ENCODE results near the gene ZNF628.
A peak's percentile ranks its signal among the peaks of the same experiment; 100 is the strongest.

Gene ZNF628

GRCh38 chr19:55497763-55498162 is 21.3 kb downstream of the ZNF628 start:
- DNase-seq (ENCODE audit: low read depth in 2 of 2): no peak

DNA sequence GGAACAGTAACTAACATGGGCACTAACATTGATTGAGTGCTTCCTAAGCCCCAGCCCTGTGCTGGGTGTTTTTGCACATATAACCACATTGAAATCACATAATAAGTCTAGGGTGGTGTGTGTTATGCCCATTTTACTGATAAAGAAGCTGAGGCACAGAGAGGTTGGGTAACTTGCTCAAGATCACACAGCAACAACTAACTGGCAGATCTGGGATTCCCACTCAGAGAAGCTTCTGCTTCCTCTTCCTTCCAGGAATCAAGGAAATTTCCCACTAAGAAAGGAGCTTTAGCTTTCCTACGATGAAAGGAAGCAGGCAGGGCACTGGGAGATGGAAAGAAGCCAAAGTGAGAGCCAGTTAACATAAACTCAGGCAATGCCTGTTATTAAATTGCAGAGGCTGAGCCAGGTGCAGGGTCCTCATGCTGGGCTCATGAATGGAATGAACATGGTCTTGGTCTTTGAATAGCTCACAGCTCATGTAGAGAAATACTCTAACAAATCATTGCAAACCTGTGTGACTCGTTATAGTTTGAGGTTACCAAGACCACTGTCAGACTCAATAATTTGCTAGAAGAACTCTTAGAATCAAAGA is 21.9 kb downstream of the ZNF628 start:
- no peak for DNase-seq (ENCODE audit: low read depth in 2 of 2)

DNA sequence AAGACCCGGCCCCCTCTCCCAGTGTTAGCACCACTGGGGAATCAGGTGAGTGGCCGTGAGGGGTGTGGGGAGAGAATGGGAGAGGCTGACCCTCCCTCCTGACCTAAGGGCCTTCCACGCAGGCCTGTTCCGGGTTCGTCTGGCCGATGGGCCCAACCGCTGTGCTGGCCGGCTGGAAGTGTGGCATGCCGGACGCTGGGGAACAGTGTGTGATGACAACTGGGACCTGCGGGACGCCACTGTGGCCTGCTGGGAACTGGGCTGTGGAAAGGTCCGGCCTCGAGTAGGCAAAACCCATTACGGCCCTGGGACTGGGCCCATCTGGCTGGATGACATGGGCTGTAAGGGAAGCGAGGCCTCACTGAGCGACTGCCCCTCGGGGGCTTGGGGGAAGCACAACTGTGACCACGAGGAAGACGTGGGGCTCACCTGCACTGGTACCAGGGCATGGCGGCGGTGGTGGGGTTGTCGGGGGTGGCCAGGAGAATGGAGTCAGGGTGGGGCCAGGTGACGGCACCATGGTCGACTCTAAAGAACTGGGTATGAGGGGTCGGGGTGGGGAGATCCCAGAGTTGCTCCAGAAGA is 24.0 kb downstream of the ZNF628 start:
- DNase-seq (ENCODE audit: low read depth in 2 of 2): no peak

GRCh38 chr19:55502197-55502952 is 26.0 kb downstream of the ZNF628 start:
- no peak for DNase-seq (ENCODE audit: low read depth in 2 of 2)

GRCh38 chr19:55503157-55503501 is 26.7 kb downstream of the ZNF628 start:
- DNase-seq (ENCODE audit: low read depth in 2 of 2): no peak

GRCh38 chr19:55503502-55504251 is 27.3 kb downstream of the ZNF628 start:
- DNase-seq (ENCODE audit: low read depth in 2 of 2): peak; percentile 81 to 82

DNA sequence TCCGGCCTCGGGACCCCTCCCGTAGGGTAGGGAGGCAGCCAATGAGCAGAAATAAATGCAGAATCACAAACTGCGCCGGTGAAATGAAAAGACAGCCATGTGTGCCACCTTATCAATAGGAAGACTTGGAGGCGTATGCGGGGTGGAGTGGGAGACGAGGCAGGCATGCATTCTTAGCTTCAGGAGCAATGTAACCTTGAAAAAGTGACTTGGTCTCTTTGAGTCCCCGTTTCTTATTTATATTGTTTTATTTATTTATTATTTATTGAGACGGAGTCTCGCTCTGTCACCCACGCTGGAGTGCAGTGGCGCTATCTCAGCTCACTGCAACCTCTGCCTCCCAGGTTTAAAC is 27.8 kb downstream of the ZNF628 start:
- no peak for DNase-seq (ENCODE audit: low read depth in 2 of 2)

DNA sequence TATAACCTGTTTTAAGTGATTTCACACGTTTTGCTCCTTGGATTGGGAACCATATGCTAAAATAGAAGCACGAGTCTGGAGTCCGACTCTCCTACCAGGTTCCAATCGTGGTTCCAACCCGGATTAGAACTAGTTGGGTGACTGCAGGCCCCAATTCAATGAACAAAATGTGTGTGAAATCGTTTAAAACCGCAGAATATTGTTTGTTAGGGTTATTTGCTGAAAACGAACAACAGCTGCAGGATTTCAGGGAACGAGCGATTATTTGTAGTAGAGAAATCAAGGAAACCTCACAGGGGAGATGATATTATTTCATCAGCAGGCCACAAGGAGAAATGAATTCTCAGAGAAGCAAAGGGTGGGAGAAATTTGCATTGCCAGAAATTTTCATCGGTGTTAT is 28.6 kb downstream of the ZNF628 start:
- no peak for DNase-seq (ENCODE audit: low read depth in 2 of 2)

- DNase-seq (ENCODE audit: low read depth in 2 of 2): no peak
Observed at GRCh38 chr19:55508120-55508519, 31.7 kb downstream of the ZNF628 start.

DNA sequence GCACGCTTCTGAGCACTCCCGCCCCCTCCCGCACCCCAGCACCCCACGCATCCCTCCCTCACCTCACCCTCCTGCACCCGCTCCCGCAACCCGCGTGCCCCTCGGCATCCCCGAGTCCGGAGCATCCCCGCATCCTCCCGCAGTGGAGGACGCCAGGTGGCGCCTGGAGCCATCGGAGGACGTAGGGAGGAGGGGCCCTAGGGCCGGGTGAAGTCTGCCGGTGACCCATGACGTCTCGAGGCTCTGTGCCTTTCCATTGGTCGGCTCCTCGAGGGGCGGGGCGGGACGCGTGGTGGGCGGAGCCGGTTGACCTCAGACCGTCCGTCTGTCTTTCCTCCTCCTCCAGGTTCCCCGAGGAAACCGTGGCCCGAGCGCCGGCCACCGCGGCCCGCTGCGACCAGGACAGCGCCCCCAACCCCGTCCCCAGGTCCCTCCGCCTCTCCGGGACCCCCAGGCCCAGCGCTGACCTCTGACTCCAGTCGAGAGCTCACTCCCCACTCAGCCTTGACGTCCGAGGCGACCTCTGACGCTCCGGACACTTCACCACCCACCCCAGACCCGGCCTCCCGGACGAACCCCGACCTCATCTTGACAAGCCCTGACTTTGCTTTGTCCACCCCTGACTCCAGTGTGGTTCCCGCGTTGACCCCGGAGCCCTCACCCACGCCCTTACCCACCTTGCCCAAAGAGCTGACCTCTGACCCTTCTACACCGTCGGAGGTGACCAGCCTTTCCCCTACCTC is 40.6 kb downstream of the ZNF628 start:
- peak; percentile 79 to 80 for DNase-seq (ENCODE audit: low read depth in 2 of 2)

DNA sequence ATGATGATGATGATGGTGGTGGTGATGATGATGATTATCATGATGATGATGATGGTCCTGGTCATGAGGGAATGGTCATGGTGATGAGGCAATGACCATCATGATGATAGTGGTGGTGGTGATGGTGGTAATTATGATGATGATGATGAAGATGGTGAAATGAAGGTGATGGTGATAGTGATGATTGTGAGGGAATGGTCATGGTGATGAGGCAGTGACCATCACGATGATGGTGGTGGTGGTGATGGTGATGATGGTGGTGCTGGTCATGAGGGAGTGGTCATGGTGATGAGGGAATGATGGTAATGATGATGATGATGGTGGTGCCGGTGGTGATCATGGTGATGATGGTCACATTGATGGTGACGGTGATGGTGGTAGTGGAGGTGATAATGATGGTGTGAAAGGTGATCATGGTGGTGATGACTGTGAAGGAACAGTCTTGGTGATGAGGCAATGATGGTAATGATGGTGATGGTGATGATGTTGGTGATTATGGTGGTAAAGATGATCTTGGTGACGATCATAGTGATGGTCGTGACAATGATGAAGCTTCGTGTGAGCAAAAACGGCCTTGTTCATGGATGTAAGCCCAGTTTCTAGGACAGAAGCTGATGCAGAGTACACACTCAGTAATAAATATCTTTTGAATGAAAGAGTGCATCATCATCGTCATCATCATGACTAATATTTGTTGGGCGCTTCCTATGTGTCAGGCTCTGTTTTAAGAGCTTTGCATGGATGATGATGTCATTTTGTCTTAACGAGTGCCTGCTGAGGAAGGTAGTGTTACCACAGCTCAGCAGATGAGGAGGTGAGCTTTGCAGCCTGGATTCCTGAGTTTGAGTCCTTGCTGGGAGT is 43.3 kb downstream of the ZNF628 start:
- peak in 1 of 2 experiments; percentile 32 for DNase-seq (ENCODE audit: low read depth in 2 of 2)

GRCh38 chr19:55520691-55521292 is 44.4 kb downstream of the ZNF628 start:
- DNase-seq (ENCODE audit: low read depth in 2 of 2): no peak

GRCh38 chr19:55525289-55526101 is 49.1 kb downstream of the ZNF628 start:
- DNase-seq (ENCODE audit: low read depth in 2 of 2): no peak

DNA sequence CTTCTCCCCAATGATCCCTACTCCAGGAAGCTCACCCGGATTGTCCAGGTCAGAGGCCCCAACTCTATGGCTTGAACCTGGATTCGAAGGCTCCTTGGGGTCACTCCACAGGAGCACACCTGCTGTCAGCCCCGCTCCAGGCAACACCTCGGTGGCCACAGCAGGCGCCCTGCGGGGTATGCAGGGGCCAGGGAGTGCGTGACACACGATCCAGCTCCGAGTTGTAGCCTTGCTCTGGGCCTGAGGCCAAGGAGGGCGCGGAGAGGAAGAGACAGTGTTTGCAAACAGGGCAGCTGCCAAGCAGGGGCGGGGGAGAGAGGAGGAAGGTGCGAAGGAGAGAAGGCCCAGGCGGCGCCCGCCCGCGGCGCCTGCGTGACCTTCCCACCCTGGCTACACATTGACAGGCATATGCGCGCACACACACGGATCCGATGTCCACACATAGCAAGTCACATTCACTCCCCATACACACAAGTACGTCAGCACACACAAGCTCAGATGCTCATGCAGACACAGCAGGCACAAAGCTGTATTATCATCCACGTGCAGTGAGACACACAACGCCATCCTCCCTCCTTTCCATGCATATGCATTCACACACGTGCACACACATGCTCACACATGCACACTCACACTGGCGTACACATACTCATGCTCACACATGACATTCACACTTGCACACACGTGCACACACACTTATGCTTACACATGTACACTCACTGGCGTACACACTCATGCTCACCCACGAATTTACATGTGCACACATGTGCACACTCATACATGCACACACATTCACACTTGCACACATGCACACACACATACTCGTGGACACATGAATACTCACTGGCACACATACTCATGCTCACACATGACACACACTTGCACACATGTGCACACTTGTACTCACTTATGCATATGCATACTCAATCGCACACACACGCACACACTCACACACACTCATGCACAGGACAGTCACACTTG is 50.1 kb downstream of the ZNF628 start:
- DNase-seq (ENCODE audit: low read depth in 2 of 2): no peak

- no peak for DNase-seq (ENCODE audit: low read depth in 2 of 2)
Observed at GRCh38 chr19:55527197-55528029, 51.0 kb downstream of the ZNF628 start.

DNA sequence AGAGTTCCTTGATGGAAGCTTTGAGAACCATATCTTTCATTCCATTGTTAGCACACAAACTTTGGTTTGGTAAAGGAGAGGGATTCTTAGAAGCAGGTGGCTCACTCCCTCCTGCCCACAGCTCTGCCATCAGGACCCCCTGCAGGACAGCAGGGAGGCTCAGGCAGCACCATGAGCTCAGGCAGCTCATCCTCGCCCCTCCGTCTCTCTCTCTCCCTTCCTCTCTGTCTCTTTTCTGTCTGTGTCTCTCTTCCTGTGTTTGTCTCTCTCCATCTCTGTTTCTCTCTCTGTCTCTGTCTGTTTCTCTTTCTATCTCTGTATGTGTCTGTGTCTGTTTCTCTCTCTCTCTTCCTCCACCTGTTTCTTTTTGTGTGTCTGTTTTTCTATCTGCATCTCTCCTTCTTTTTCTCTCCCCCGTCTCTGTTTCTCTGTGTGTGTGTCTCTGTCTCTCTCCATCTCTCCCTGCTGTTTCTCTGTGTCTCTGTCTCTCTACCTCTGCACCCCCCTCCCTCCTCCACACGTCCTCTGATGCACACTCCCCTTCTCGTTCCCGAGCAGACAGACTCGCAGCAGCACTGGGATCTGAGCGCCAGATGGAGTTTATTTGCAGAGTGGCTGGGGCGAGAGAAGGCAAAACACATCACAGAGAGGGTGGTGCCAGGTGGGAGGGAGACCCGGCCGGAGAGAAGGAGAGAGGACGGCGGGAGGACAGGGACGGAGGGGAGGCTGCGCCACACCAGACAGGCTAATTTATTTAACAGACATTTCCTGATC is 51.8 kb downstream of the ZNF628 start:
- DNase-seq (ENCODE audit: low read depth in 2 of 2): no peak
